Measurements from ENCODE around the gene PTGDS. TPM values are rescaled to one million over a fixed set of nuclear protein-coding genes. Genes with fewer than 3 reads are reported as not detected.

PTGDS gene
- polyA plus RNA-seq, 4 donors = 0.86 to 38.0 (median 19.4) TPM

Other genes with a start within 250 kb of the PTGDS start
- gene LCN10, start 234.6 kb upstream of the PTGDS start, polyA plus RNA-seq = 1 to 10 TPM in 3 of 4 donors, not detected in 1; 1.1 to 8.4 (median 4.7) TPM
- gene LCN6, start 229.0 kb upstream of the PTGDS start, polyA plus RNA-seq = 10 to 100 TPM in 1 of 4 donors, 1 to 10 TPM in 2, not detected in 1; 1.4 to 21.5 (median 2.2) TPM
- under 1 TPM in 1 of 4 donors, not detected in 3; 0.16 TPM for gene LCN8, start 219.3 kb upstream of the PTGDS start, polyA plus RNA-seq
- 10 to 100 TPM in 2 of 4 donors, 1 to 10 TPM in 1, under 1 TPM in 1; 0.46 to 38.5 (median 8.8) TPM for gene LCN15, start 213.0 kb upstream of the PTGDS start, polyA plus RNA-seq
- 100 to 1,000 TPM; 148 to 518 (median 194) TPM for gene TMEM141, start 186.2 kb upstream of the PTGDS start, polyA plus RNA-seq
- 10 to 100 TPM in 1 of 4 donors, 1 to 10 TPM in 2, under 1 TPM in 1; 0.40 to 37.9 (median 2.1) TPM for gene CCDC183, start 181.2 kb upstream of the PTGDS start, polyA plus RNA-seq
- gene RABL6, start 169.6 kb upstream of the PTGDS start, polyA plus RNA-seq = 100 to 1,000 TPM in 1 of 4 donors, 10 to 100 TPM in 3; 75.5 to 114 (median 82.3) TPM
- gene AJM1, start 135.0 kb upstream of the PTGDS start, polyA plus RNA-seq = 10 to 100 TPM in 1 of 4 donors, 1 to 10 TPM in 3; 1.1 to 11.6 (median 2.6) TPM
- 100 to 1,000 TPM; 111 to 337 (median 169) TPM for gene PHPT1, start 128.1 kb upstream of the PTGDS start, polyA plus RNA-seq
- gene MAMDC4, start 125.2 kb upstream of the PTGDS start, polyA plus RNA-seq = 1,000 to 10,000 TPM in 1 of 4 donors, 1 to 10 TPM in 3; 4.6 to 1,156 (median 8.9) TPM
- 1,000 to 10,000 TPM in 2 of 4 donors, 100 to 1,000 TPM in 2; 556 to 1,582 (median 1,008) TPM for gene EDF1, start 111.2 kb upstream of the PTGDS start, polyA plus RNA-seq
- 10 to 100 TPM; 11.2 to 20.9 (median 13.8) TPM for gene TRAF2, start 91.0 kb upstream of the PTGDS start, polyA plus RNA-seq
- gene FBXW5, start 32.8 kb upstream of the PTGDS start, polyA plus RNA-seq = 100 to 1,000 TPM in 3 of 4 donors, 10 to 100 TPM in 1; 96.1 to 262 (median 181) TPM
- 100 to 1,000 TPM in 1 of 4 donors, 10 to 100 TPM in 3; 13.6 to 106 (median 61.3) TPM for gene C8G, start 32.3 kb upstream of the PTGDS start, polyA plus RNA-seq
- 10 to 100 TPM in 1 of 4 donors, 1 to 10 TPM in 2, not detected in 1; 2.2 to 88.7 (median 3.4) TPM for gene LCN12, start 25.2 kb upstream of the PTGDS start, polyA plus RNA-seq
- under 1 TPM in 2 of 4 donors, not detected in 2; 0.07 to 0.16 TPM for gene LCNL1, start 5.5 kb downstream of the PTGDS start, polyA plus RNA-seq
- gene PAXX, start 14.9 kb downstream of the PTGDS start, polyA plus RNA-seq = 10 to 100 TPM; 33.7 to 85.9 (median 75.5) TPM
- 1 to 10 TPM in 2 of 4 donors, under 1 TPM in 1, not detected in 1; 0.81 to 6.2 (median 1.4) TPM for gene CLIC3, start 19.1 kb downstream of the PTGDS start, polyA plus RNA-seq
- gene ABCA2, start 50.7 kb downstream of the PTGDS start, polyA plus RNA-seq = 10 to 100 TPM in 2 of 4 donors, 1 to 10 TPM in 2; 3.4 to 29.0 (median 8.8) TPM
- under 1 TPM in 2 of 4 donors, not detected in 2; 0.09 to 0.90 TPM for gene FUT7, start 54.6 kb downstream of the PTGDS start, polyA plus RNA-seq
- 10 to 100 TPM; 18.3 to 84.6 (median 33.7) TPM for gene NPDC1, start 68.7 kb downstream of the PTGDS start, polyA plus RNA-seq
- gene ENTPD2, start 76.6 kb downstream of the PTGDS start, polyA plus RNA-seq = 10 to 100 TPM in 2 of 4 donors, 1 to 10 TPM in 2; 5.5 to 16.5 (median 8.3) TPM
- 10 to 100 TPM in 2 of 4 donors, 1 to 10 TPM in 1, under 1 TPM in 1; 0.81 to 22.2 (median 7.0) TPM for gene SAPCD2, start 93.1 kb downstream of the PTGDS start, polyA plus RNA-seq
- 10 to 100 TPM in 1 of 4 donors, 1 to 10 TPM in 2, under 1 TPM in 1; 0.89 to 25.8 (median 5.3) TPM for gene UAP1L1, start 100.0 kb downstream of the PTGDS start, polyA plus RNA-seq
- gene MAN1B1, start 109.5 kb downstream of the PTGDS start, polyA plus RNA-seq = 10 to 100 TPM; 40.3 to 69.4 (median 42.5) TPM
- gene DPP7, start 137.2 kb downstream of the PTGDS start, polyA plus RNA-seq = 100 to 1,000 TPM in 3 of 4 donors, 10 to 100 TPM in 1; 66.2 to 179 (median 121) TPM
- gene GRIN1, start 161.7 kb downstream of the PTGDS start, polyA plus RNA-seq = under 1 TPM in 2 of 4 donors, not detected in 2; 0.79 to 0.92 TPM
- 10 to 100 TPM in 1 of 4 donors, 1 to 10 TPM in 2, under 1 TPM in 1; 0.67 to 13.0 (median 1.4) TPM for gene LRRC26, start 192.5 kb downstream of the PTGDS start, polyA plus RNA-seq
- not detected for gene TMEM210, start 194.6 kb downstream of the PTGDS start, polyA plus RNA-seq
- 10 to 100 TPM; 20.0 to 44.2 (median 37.0) TPM for gene ANAPC2, start 211.1 kb downstream of the PTGDS start, polyA plus RNA-seq
- 100 to 1,000 TPM in 2 of 4 donors, 10 to 100 TPM in 2; 68.9 to 146 (median 103) TPM for gene SSNA1, start 211.2 kb downstream of the PTGDS start, polyA plus RNA-seq
- gene TPRN, start 223.2 kb downstream of the PTGDS start, polyA plus RNA-seq = 10 to 100 TPM; 34.1 to 98.4 (median 65.9) TPM
- gene TMEM203, start 228.1 kb downstream of the PTGDS start, polyA plus RNA-seq = 10 to 100 TPM; 33.0 to 38.2 (median 35.0) TPM
- 10 to 100 TPM in 2 of 4 donors, 1 to 10 TPM in 2; 9.2 to 15.3 (median 12.1) TPM for gene NDOR1, start 228.2 kb downstream of the PTGDS start, polyA plus RNA-seq
- gene RNF208, start 244.7 kb downstream of the PTGDS start, polyA plus RNA-seq = 10 to 100 TPM in 1 of 4 donors, 1 to 10 TPM in 3; 2.7 to 10.8 (median 8.3) TPM
- gene CYSRT1, start 247.7 kb downstream of the PTGDS start, polyA plus RNA-seq = 10 to 100 TPM in 1 of 4 donors, 1 to 10 TPM in 1, under 1 TPM in 2; 0.57 to 70.0 (median 1.5) TPM
- gene RNF224, start 250.0 kb downstream of the PTGDS start, polyA plus RNA-seq = 10 to 100 TPM in 1 of 4 donors, under 1 TPM in 1, not detected in 2; 0.03 to 83.7 TPM

Data from small intestine (tissue), 4 donors.